Muscle of arm (tissue), 12 donors: ENCODE results near the gene ATF5. TPM values are rescaled to one million over a fixed set of nuclear protein-coding genes. Genes with fewer than 3 reads are reported as not detected.
A peak's percentile ranks its signal among the peaks of the same experiment; 100 is the strongest.
"Not testable (repeated sequence)": the region's sequence is repeated elsewhere in the genome, so short reads cannot be mapped to it uniquely, and the experiment has no call there.

ENCODE experiments used
- DNase-seq: peaks from one replicate; pipeline ENCODE4 v3.0.0-alpha.2; 2013
- polyA plus RNA-seq, 12 donors: library from polyadenylated mRNA; unstranded; fragments of 120-200 nt; gene quantifications; one replicate each; pipeline ENCODE4 v1.2.1, GENCODE V29; 2013; ENCODE audit not compliant: insufficient read length in 12 of 12

Gene ATF5
- polyA plus RNA-seq, 12 donors: 13.1 to 40.2 (median 26.6) TPM; not detected in 1

DNA sequence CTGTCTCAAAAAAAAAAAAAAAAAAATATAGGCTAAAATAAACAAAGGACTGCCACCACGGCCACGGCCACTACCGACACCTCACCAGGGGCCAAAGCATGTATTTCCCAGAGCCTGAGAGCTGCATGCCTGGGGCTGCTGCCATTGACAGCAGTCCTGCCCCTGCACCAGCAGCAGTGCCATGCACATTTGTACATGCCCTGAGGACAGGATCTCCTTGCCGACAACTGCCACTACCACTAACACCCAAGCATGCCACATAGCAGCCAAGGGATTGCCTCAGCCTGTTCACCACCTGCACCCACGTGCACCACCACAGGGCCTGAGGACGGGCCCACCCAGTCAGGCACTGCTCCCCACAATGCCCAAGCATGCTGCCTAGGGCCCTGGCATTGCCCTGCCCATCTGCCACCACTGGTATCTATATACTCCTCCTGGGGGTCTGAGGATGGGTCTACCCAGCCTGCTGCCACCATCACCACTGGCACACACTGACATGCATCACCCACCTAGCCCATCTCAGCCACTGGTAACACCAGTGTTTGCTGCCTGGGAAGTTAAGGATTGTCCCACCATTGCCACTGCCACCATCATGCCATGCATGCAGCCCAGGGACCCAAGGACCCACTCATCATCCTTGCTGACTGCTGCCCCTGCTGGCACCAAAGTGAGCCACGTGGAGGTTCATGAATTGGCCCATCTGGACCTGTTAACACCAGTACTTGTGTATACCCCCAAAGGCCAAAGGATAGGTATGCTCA, 10.9 kb downstream of the ATF5 start:
- no peak for DNase-seq

DNA sequence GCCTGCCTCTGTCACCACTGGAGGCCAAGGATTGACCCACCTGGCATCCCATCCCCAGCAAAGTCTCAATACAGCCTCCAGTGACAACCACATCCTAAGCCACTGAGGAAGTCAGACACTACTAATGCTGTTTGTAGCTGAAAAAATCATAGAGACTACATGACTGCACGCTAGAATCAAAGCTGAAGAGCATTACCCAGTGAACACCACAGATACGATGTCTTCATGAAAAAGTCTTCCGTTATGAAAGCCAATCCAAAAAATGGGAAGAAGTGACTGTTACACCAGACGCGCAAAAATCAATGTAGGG, 11.4 kb downstream of the ATF5 start:
- no peak for DNase-seq

DNA sequence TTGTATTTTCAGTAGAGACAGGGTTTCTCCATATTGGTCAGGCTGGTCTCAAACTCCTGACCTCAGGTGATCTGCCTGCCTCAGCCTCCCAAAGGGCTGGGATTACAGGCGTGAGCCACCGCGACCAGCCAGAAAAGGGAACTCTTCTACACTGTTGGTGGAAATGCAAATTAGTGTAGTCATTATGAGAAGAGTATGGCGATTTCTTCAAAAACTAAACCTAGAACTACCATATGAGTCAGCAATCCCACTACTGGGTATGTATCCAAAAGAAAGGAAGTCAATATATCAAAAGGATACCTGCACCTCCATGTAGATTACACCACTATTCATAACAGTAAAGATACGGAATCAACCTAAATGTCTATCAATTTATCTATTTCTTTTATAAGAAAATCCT, 15.6 kb downstream of the ATF5 start:
- not testable (repeated sequence) for DNase-seq

DNA sequence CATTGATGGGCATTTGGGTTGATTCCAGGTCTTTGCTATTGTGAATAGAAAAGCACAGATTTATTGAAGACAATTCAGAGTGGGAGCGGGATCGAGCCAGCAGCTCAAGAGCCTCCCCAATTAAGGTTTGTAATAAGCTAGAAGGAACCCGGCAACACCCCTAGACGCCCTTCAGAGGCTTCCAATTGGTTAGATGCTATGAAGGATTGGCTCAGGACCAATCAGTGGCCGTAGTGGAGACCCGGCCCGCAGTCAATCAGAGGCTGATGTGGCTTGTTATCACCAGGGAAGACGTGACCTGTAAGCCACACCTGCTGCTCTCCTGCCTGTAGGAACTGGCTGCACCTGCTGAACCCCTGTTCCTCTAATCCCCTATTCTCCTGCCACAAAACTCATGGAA, 17.4 kb downstream of the ATF5 start:
- DNase-seq: no peak

DNA sequence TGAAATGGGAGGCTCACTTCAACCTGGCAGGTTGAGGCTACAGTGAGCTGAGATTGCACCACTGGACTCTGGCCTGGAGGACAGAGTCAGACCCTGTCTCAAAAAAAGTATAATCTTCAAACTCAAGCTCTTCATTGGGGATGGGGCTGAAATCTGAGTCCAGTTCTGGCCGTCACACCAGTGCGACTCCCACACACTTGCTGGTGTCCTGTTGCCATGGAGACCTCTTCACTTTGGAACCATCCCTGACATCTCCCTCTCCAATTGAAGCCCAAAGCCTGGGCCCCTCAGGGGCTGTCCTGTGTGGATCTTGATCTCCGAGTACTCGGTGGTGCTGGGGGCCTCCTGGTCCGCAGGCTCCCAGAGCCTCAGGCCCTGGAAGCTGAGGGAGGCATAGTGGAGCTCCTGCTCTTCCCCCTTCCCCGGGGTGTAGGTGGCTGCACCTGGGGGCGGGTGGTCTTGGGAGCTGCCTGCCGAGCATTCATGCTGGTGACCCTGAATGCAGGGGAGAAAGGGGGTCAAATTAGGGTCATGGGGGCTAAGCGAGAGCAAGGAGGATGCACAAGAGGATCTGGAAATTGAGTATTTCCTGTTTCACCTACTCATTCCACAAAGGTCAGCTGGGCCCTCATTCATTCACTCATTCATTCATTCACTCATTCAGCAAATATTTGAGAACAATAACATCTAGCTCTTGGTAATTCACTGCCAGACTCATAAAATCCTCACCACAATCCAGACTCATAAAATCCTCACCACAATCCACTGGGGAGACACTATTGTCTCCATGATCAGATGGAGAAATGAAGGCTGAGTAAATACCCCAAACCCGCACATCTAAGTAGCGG, 21.0 kb downstream of the ATF5 start:
- no peak for DNase-seq

DNA sequence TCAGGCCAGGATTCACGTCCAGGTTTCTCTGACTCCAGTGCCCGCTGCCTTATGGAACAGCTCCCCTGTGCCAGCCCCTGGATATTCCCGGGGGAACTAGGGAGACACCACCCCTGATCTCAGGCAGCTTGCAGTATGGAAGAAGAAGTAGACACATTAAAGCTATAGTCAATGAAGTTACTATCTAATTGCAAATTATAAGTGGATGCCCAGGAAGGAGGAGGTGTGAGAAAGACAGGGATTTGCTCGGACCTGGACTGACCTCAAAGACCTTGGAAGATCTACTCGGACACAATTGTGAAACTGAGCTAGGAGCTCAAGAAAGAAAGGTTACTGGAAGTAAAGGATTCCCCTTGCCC, 21.6 kb downstream of the ATF5 start:
- DNase-seq: no peak

DNA sequence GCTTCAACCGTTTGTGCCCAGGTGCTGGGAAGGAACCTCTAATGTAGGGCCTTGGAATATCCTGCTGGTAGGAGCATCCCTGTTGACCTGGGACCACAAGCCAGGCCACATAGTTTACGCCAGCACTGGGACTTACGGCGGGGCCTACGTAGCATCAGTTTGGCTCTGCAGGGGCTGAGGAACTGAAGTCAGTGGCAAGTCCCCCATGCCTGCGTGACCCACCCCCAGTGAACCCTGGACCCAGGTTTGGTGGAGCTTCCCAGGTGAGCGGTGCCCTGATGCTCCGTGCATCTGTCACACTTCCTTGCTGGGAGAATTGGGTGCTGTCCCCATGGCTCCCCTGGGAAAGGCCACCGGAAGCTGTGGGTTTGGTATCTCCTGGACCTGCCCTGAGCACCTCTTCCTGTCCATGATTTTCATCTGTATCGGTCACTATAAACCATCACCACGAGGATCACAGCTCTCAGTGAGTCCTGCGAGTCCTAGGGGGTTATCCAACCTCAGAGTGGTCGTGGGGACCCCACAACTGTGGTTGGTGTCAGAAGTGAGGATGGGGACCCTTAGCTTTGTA, 22.0 kb downstream of the ATF5 start:
- DNase-seq: no peak

DNA sequence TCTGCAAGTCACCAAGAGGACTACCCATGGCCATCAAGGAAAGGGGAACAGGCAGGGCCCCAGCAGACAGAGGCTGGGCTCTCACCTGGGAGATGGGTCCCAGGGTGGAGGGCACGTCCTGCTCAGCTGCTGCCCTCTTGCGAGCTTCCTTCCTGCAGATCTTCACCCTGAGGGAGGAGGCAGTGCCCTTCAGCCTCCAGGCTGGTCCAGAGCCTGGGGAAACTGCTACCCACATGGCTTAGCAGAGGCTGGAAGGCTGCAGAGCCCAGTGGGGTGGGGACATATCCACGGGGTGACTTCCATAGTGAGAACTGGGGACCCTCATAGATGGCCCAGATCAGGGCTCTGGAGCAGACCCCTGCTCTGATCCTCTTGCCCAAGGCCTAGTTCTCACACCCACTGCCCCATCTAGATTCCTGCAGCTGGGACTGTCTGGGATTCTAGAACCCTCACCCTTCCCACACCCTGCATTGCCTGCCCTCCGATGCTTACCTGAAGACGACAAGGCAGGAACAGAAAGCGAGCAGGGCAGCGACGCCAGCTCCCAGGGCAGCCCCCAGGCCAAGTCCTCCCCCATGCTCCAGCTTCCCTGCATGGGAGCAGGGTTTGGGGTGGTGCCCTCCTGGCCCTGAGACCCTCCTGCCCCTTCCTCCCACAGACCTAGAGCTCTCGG, 22.9 kb downstream of the ATF5 start:
- no peak for DNase-seq

DNA sequence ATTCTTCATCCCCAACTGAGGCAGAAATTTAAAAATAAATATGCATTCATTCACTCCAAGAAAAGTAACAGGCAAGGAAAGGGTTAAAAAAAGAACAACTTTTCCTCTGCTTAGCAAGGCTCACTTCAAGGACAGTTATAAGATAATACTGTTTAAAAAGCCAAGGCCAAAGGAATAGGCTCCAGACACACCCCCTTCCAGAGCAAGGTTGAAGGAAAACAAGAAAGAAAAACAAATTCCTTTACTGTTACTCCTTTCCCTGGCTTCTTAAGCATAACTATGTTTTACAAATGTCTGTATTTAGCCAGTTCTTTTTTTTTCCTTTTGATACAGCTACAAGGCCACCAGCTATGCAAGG, 23.5 kb downstream of the ATF5 start:
- DNase-seq: no peak

DNA sequence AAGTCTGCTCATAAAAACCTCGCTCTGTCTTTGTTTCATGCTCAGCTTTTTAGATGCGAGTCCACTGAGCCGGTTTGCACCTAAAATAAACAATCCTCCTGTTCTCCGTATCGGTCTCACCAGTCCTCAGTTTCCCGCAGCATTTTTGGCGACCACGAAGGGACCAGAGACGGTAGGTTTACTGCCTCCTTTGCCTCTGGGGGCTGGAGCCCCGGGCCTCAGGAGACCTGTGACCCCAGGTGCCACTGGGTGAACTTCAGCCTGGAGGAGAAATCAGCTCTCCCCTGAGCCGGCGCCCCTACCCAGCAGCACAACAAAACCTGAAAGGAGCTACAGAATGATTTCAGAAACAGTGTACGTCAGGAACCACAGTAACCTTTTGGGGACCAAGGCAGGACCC, 23.9 kb downstream of the ATF5 start:
- no peak for DNase-seq

DNA sequence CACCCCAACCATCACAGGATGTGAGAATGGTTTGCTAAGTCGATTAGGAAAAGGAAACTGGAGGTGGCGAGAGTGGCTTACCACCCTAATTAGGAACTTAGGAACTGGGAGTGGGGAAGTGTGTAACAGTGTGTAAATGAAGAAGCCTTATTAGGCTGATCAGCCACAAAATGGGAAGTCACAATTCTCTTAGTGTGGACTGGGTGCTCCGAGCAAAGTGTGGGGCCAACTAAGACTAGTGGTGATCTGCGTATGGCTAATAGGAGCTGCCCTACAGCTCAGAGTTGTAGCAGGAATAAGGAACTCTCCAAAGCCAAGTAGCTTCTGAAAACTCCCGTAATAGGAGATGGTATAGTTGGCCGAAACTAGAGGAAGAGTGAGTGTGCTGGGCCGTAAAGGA, 24.4 kb downstream of the ATF5 start:
- no peak for DNase-seq

DNA sequence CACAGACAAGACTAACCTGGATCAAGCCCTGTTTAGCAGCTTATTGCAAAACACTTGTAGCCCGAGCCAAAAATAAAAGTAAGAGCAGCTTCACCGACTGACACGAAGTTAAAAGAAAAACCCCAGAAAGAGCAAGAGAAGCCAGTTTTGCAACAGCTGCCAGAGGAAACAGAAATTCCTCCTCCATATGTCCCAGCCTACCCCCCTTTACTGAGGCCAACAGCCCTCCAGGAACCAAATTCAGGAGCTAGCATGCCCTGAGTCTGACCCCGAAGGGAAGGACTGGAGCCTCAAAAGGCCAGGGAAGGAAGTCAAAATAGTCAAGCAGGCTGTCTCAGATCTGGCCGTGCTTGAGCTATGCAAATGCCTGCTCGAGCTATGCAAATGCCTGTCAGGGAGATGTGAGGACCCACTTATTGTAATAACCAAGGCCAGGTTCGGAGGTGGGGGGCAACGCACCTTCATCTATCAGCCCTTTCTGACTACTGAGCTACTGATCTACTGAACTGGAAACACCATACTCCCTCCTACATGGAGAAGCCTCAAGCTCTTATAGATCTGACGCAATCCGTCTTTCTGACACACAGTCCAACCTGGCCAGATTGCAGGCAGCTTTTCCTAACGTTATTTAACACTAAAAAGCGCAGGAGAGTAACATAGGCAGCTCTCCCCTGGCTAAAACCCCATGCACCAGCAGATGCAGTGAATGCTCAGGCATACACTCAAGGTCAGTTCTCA, 25.3 kb downstream of the ATF5 start:
- DNase-seq: peak; percentile 46

DNA sequence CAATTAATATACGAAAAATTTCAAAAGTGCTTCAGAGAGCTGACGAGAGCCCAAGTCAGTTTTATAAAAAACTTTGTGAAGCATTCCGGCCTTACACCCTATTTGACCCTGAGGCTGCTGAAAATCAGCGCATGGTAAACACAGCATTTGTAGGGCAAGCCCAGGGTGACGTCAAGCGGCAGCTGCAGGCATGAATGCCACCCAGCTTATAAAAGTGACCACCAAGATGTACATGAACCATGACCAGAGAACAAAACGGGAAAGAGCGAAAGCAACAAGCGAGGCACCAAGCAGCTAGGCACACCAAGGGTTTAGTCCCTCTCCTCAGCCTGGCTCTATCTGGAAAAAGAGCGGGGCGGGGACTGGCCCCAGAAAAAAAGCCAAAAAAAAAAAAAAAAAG, 25.9 kb downstream of the ATF5 start:
- peak; percentile 20 for DNase-seq

DNA sequence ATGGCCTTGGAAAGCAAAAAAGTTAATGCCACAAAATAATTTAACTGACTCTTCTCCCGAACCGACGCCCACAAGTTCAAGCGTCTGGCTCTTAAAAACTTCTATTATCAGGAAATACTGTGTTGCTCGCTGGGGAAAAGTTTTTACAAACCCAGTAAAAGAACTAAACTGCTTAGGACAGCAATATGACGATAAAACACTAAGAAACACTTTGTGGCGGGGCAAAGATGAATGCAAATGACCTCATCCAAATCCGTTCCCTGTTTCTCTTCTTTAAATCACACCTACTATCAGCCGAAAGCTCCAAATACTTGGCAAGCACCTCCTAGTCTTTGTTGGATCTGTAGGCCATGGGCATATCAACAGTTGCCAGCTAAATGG, 27.1 kb downstream of the ATF5 start:
- DNase-seq: no peak

DNA sequence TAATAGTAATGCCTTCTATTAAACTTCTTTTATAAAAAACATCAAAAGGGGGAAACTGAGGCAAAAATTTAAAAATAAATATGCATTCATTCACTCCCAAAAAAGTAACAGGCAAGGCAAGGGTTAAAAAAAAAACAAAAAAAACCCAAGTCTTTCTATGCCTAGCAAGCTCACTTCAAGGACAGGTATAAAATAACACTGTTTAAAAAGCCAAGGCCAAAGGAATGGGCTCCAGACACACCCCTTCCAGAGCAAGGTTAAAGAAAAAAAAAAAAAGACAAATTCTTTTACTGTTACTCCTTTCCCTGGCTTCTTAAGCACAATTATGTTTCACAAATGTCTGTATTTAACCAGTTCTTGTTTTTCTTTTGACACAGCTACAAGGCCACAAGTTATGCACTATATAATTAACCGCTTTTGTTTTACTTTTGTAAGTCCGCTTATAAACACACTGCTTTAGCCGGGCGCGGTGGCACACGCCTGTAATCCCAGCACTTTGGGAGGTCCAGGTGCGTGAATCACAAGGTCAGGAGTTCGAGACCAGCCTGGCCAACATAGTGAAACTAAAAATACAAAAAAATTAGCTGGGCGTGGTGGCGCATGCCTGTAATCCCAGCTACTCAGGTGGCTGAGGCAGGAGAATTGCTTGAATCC, 28.4 kb downstream of the ATF5 start:
- no peak for DNase-seq

DNA sequence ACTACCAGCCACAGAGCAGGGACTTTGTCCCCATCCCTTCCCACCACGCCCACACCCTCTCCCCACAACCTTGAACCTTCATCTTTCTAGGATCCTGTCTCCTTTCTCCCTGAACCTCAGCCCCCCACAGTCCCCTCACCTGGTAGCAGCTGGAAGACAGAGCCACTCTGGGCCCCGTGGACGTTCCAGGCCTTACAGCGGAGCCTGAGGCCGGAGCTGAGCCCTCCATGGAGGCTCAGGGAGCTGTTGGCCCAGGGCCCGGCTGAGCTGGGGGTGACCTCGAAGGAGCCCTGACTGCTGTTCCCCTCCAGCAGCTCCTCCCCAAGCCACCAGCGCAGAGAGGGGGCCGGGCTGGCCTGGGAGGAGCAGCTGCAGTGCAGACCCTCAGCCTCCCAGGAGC, 29.1 kb downstream of the ATF5 start:
- DNase-seq: not testable (repeated sequence)

DNA sequence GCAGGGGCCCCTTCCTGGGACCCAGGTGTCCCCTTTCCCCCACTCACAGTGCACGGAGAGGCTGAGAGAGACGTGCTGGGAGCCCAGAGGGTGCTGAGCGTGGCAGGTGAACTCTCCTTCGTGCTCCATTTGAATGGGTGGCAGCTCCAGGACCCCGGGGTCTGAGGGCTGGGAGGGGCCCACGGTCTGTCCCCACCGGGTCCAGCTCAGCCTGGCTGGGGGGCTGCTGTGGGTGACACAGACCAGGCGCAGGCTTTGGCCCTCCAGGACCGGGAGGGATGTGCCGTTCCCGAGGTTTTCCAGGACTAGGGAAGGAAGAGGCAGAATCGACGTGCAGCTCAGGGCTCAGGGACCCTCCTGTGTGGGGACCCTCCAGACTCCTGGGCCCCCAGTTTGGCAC, 29.6 kb downstream of the ATF5 start:
- DNase-seq: not testable (repeated sequence)

DNA sequence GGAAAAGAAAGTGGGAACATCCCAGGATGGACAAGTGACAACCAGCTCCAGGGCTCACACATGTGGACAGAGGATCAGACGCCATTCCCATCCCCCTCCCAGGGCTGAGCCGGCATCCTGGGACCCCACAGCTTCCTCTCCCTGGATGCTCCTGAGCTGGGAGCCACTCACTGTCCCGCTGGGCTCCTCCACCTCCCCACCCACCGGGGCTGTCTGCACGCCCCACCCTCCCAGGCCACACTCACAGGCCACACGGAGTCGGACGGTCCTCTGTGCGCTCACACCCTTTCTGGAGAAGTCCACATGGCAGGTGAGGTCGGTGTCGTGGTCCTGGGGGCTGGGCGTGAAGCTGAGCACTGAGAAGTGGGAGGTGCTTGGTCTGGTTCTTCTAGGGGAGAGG, 30.9 kb downstream of the ATF5 start:
- not testable (repeated sequence) for DNase-seq

DNA sequence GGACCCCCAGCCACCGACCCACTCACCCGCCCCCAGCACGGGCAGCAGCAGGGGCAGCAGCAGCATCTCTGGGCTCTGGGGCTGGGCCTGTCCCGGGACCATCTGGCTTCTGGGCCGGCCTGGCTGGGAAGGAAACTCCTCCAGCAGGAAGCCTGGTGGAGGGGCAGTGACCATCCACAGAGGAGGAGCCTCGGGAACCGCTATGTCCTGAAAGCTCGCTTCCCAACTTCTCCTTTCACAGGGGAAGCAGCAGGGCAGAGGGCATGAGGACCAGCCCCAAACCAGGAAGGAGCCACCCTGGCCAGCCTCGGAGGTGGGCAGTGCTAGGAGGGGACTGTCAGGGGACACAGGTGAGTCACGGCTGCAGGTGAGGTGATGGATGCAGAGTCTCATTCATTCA, 32.0 kb downstream of the ATF5 start, which contains the start of gene SIGLEC11:
Gene SIGLEC11, minus strand, starts transcription at position 193 of the 400 bp plus-strand sequence. Its CDS starts 91 bp downstream, at position 102.
- not testable (repeated sequence) for DNase-seq

DNA sequence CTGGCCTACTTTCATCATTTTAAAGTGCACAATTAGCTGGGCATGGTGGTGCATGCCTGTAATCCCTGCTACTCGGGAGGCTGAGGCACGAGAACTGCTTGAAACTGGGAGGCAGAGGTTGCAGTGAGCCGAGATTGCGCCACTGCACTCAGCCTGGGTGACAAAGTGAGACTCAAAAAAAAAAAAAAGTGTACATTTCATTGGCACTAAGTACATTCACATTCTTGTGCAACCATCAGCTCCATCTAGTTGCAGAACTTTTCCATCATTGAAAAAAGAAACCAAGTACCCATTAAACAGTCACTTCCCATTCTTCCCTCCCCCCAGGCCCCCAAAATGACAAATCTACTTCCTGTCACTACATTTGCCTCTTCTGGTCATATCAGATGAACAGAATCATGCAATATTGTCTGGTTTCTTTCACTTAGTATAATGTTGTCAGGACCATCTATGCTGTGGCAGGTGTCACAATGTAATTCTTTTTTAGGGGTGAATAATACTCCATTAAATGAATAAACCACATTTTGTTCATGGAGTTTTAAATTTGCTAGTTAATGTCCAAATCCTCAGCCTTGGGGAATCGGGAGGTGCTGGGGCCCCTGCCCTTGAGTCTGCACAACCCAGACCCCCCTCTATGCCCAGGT, 39.4 kb downstream of the ATF5 start:
- no peak for DNase-seq

DNA sequence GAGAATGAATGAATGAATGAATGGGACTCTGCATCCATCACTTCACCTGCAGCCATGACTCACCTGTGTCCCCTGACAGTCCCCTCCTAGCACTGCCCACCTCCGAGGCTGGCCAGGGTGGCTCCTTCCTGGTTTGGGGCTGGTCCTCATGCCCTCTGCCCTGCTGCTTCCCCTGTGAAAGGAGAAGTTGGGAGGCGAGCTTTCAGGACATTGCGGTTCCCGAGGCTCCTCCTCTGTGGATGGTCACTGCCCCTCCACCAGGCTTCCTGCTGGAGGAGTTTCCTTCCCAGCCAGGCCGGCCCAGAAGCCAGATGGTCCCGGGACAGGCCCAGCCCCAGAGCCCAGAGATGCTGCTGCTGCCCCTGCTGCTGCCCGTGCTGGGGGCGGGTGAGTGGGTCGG, 40.4 kb downstream of the ATF5 start:
- not testable (repeated sequence) for DNase-seq
